ENCODE data around the gene NGB. TPM values are rescaled to one million over a fixed set of nuclear protein-coding genes. Genes with fewer than 3 reads are reported as not detected.

Gene NGB
- total and polyA plus RNA-seq, 4 experiments from 2014 or later = not detected

DNA sequence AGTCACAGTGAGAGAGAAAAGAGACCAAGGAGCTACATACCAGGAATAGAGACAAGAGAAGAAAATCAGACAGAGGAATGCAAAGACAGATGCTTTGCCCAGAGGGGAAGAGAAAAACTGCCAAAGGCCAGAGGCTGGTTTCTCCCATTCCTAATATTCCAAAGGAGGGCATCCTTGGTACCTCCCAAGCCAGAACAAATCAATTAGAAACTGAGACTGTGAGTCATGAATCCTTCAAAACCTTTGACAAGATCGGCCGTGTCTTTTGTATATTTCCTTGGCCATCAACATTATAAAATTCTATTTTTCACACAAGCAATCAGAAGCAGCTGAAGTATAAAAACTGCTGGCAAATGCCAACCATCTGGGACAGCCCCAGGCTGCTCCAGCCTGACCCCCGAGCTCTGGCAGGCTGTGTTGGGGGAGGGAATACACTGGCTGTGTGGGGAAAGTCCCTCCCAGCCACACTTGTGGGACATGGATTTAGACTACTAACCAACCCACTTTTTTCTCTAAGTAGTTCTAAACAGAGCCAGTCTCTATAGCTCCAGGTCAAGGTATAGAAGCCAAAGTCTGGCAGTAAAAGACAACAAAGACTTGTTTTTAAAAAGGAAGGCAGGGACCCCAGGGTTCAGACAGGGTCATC lies 36.0 kb upstream of the NGB start:
- H3K4me1 ChIP-seq (ENCODE audit: insufficient read depth, low read length) = no peaks in the 10 kb centered on the region
- DNase-seq = no peak
- POLR2A ChIA-PET (ENCODE audit: partially characterized antibody) = interaction anchor here (1.1 kb wide), 1 partner anchor 9 kb away, joined by 4 read pairs; no protein-coding TSS in a partner anchor
- no peak overlapping the region for H3K4me3 Mint-ChIP-seq
- no peak overlapping the region for H3K4me3 ChIP-seq (ENCODE audit: low read length in 2 of 2)
- peaks cover 0 to 2% (median 0%) of the 10 kb centered on the region in 8 donors for H3K9me3 Mint-ChIP-seq
- intact Hi-C loops (cut with micrococcal nuclease) = no loop called here
- H3K9me3 ChIP-seq (ENCODE audit: control insufficient read depth in 1 of 2, low read length in 2 of 2) = no peaks in the 10 kb centered on the region
- H3K36me3 ChIP-seq (ENCODE audit: insufficient read depth, low read length) = no peaks in the 10 kb centered on the region
- no peak overlapping the region for H3K27ac ChIP-seq (ENCODE audit: low read depth, low read length)
- H3K27me3 Mint-ChIP-seq = no peaks in the 10 kb centered on the region
- CTCF ChIA-PET (ENCODE audit: partially characterized antibody) = interaction anchor here (4.9 kb wide), 1 partner anchor 8 kb away, joined by 49 read pairs; no protein-coding TSS in a partner anchor
- no peaks in the 10 kb centered on the region for H3K27me3 ChIP-seq (ENCODE audit: insufficient read depth, low read length)
- peaks cover 6 to 12% of the 10 kb centered on the region in 2 donors for H3K36me3 Mint-ChIP-seq
- H3K4me1 Mint-ChIP-seq = no peaks in the 10 kb centered on the region
- H3K27ac Mint-ChIP-seq = no peak overlapping the region

DNA sequence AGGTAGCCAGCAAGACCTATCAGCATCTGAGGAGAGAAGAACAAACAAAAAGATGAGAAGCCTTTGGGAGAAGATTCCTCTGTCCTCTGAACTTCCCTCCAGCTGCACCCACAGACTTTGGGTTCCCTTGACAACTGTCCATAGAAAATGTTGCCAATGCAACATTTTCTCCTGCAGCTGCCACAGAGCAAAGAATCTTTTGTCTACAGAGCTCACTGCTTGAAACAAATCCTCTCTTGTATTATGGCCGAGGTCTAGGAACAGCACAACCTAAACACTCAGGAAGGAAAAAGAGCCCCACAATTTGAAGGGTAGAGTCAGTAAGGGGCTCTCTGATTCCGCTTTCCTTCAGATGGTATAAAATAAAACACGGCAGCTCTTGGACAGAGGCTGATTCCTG lies 35.4 kb upstream of the NGB start:
- H3K36me3 Mint-ChIP-seq = peaks cover 6 to 9% of the 10 kb centered on the region in 2 donors
- H3K27me3 Mint-ChIP-seq = no peaks in the 10 kb centered on the region
- H3K4me1 Mint-ChIP-seq = no peaks in the 10 kb centered on the region
- H3K4me3 ChIP-seq (ENCODE audit: low read length in 2 of 2) = no peak overlapping the region
- no peaks in the 10 kb centered on the region for H3K4me1 ChIP-seq (ENCODE audit: insufficient read depth, low read length)
- H3K27me3 ChIP-seq (ENCODE audit: insufficient read depth, low read length) = no peaks in the 10 kb centered on the region
- CTCF ChIA-PET (ENCODE audit: partially characterized antibody) = interaction anchor here (4.9 kb wide), 1 partner anchor 9 kb away, joined by 49 read pairs; no protein-coding TSS in a partner anchor
- DNase-seq = no peak
- no peak overlapping the region for H3K4me3 Mint-ChIP-seq
- POLR2A ChIA-PET (ENCODE audit: partially characterized antibody) = interaction anchor here (1.1 kb wide), 1 partner anchor 10 kb away, joined by 4 read pairs; no protein-coding TSS in a partner anchor
- H3K9me3 ChIP-seq (ENCODE audit: control insufficient read depth in 1 of 2, low read length in 2 of 2) = no peaks in the 10 kb centered on the region
- H3K9me3 Mint-ChIP-seq = peaks cover 0 to 2% (median 0%) of the 10 kb centered on the region in 8 donors
- no peak overlapping the region for H3K27ac ChIP-seq (ENCODE audit: low read depth, low read length)
- no peaks in the 10 kb centered on the region for H3K36me3 ChIP-seq (ENCODE audit: insufficient read depth, low read length)
- intact Hi-C loops (cut with micrococcal nuclease) = no loop called here
- no peak overlapping the region for H3K27ac Mint-ChIP-seq

DNA sequence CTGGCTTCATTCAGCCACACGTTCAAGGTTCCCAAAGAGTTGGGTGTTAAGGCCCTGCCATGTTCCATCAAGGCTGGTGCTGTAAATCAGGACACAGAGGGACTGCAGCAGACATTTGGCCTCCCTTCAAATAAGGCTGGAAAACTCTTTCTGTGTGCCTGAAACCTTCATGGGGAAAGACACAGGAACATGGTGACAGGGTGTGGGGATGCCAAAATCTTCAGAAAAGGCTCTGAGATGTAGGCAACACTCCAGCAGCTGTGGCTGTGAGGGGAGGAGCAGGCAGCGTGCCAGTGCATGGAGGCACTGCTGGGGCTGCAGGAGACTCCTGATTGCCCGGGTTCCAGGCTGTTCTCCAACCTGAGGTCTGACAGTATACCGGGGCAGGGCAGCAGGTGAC lies 34.7 kb upstream of the NGB start:
- ChIA-PET POLR2A (ENCODE audit: partially characterized antibody) (no interaction called here), CTCF (ENCODE audit: partially characterized antibody) (interaction anchor here (4.9 kb wide), 1 partner anchor 10 kb away, joined by 49 read pairs; no protein-coding TSS in a partner anchor)
- H3K36me3 Mint-ChIP-seq = peaks cover 6 to 7% of the 10 kb centered on the region in 2 donors
- intact Hi-C loops (cut with micrococcal nuclease) = no loop called here
- no peak for DNase-seq
- no peak overlapping the region for H3K4me3 ChIP-seq (ENCODE audit: low read length in 2 of 2)
- no peaks in the 10 kb centered on the region for H3K27me3 Mint-ChIP-seq
- H3K4me1 Mint-ChIP-seq = no peaks in the 10 kb centered on the region
- H3K4me1 ChIP-seq (ENCODE audit: insufficient read depth, low read length) = no peaks in the 10 kb centered on the region
- no peaks in the 10 kb centered on the region for H3K36me3 ChIP-seq (ENCODE audit: insufficient read depth, low read length)
- H3K4me3 Mint-ChIP-seq = no peak overlapping the region
- no peaks in the 10 kb centered on the region for H3K27me3 ChIP-seq (ENCODE audit: insufficient read depth, low read length)
- no peaks in the 10 kb centered on the region for H3K9me3 ChIP-seq (ENCODE audit: control insufficient read depth in 1 of 2, low read length in 2 of 2)
- H3K27ac ChIP-seq (ENCODE audit: low read depth, low read length) = no peak overlapping the region
- peaks cover 0 to 2% (median 0%) of the 10 kb centered on the region in 8 donors for H3K9me3 Mint-ChIP-seq
- peak overlapping the region in 1 of 7 donors; percentile 28 for H3K27ac Mint-ChIP-seq

DNA sequence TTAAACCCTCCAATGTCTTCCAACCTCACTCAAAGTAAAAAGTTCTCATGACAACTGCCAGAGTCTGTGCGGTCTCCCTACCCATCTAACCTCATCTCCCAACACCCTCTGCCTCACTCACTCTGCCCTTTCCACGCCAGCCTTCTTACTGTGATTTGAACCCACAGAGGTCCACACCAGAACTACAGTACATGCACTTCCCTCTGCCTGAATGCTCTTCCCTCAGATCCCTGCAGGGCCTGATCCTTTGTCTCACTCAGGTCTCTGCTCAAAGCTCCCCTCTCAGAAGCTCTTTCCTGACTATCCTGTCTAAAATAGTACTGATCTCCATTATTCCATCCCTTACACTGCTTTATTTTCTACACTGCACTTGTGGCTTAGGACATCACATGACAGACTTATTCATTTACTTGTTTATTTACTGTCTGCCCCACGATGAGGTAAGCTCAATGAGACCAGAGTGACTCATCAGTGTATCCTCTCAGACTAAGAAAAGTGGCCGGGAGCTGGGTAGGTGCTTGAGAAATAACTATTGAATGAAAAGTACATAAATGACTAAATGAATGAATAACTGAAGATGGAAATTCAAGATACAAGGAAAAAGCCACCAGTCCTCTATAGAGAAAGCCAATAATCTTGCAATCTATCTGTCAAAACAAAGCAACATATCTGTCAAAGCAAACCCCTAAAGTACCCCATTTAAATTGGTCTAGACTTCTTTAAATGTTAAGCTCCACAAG lies 32.6 kb upstream of the NGB start:
- H3K27me3 ChIP-seq (ENCODE audit: insufficient read depth, low read length) = no peaks in the 10 kb centered on the region
- no peak overlapping the region for H3K4me3 ChIP-seq (ENCODE audit: low read length in 2 of 2)
- H3K27me3 Mint-ChIP-seq = no peaks in the 10 kb centered on the region
- no peaks in the 10 kb centered on the region for H3K4me1 Mint-ChIP-seq
- CTCF ChIA-PET (ENCODE audit: partially characterized antibody) = interaction anchor here (4.9 kb wide), 1 partner anchor 12 kb away, joined by 49 read pairs; no protein-coding TSS in a partner anchor
- intact Hi-C loops (cut with micrococcal nuclease) = no loop called here
- peaks cover 6 to 8% of the 10 kb centered on the region in 2 donors for H3K36me3 Mint-ChIP-seq
- no peak for DNase-seq
- peaks cover 0 to 2% (median 0%) of the 10 kb centered on the region in 8 donors for H3K9me3 Mint-ChIP-seq
- H3K27ac Mint-ChIP-seq = peak overlapping the region in 1 of 7 donors; percentile 10
- H3K4me3 Mint-ChIP-seq = no peak overlapping the region
- H3K27ac ChIP-seq (ENCODE audit: low read depth, low read length) = no peak overlapping the region
- H3K4me1 ChIP-seq (ENCODE audit: insufficient read depth, low read length) = no peaks in the 10 kb centered on the region
- POLR2A ChIA-PET (ENCODE audit: partially characterized antibody) = no interaction called here
- H3K36me3 ChIP-seq (ENCODE audit: insufficient read depth, low read length) = no peaks in the 10 kb centered on the region
- H3K9me3 ChIP-seq (ENCODE audit: control insufficient read depth in 1 of 2, low read length in 2 of 2) = no peaks in the 10 kb centered on the region

DNA sequence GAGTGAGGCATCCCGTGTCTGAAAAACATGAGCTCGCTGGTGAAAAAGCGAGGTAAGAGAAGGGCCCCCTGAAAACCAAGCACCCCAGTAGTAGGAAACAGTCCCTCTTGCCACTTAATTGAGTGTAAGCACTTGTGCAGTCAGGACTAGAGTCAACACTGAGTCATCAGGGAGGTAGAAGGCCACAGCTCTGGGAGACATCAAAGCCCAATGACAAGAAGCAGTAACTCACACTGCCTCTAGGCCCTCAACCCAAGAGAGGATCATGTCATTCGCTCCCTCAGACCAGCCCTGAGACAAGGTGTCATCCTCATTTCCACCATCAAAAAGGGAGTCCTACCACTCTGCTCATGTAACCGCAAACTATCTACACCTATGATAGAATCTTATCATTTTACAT lies 31.9 kb upstream of the NGB start:
- DNase-seq = no peak
- Mint-ChIP-seq H3K4me3 (no peak overlapping the region), H3K9me3 (peaks cover 0 to 2% (median 0%) of the 10 kb centered on the region in 8 donors), H3K27me3 (no peaks in the 10 kb centered on the region), H3K36me3 (peaks cover 8 to 15% of the 10 kb centered on the region in 2 donors), H3K4me1 (no peaks in the 10 kb centered on the region), H3K27ac (no peak overlapping the region)
- intact Hi-C loops (cut with micrococcal nuclease) = no loop called here
- no peak overlapping the region for H3K27ac ChIP-seq (ENCODE audit: low read depth, low read length)
- no peaks in the 10 kb centered on the region for H3K4me1 ChIP-seq (ENCODE audit: insufficient read depth, low read length)
- ChIA-PET POLR2A (ENCODE audit: partially characterized antibody) (interaction anchor here (0.6 kb wide), 1 partner anchor 293 kb away, joined by 3 read pairs; no protein-coding TSS in a partner anchor), CTCF (ENCODE audit: partially characterized antibody) (interaction anchor here (3.0 to 4.9 kb wide), 2 partner anchors 12 to 13 kb away, joined by 23 to 49 read pairs; no protein-coding TSS in a partner anchor)
- no peaks in the 10 kb centered on the region for H3K36me3 ChIP-seq (ENCODE audit: insufficient read depth, low read length)
- no peaks in the 10 kb centered on the region for H3K9me3 ChIP-seq (ENCODE audit: control insufficient read depth in 1 of 2, low read length in 2 of 2)
- H3K27me3 ChIP-seq (ENCODE audit: insufficient read depth, low read length) = no peaks in the 10 kb centered on the region
- H3K4me3 ChIP-seq (ENCODE audit: low read length in 2 of 2) = no peak overlapping the region

DNA sequence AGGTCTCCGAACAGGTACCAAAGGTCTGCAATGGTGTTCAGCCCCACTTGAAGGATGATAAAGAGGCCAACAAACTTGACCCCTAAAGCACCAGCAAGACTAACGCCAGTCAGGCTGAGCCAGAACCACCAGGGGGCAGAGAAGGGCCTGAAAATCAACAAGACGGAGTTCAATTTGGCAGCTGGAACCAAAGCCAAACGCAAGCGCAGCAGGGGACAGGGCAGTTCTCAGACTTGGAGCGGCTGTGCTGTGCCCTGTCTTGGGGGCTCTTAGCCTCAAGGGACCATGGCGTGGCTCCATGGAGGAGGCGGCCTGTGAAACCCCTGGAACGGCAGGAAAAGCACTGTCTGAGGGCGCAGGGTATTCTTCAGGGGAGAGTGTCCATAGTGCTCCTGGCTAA lies 30.1 kb upstream of the NGB start:
- Mint-ChIP-seq H3K36me3 (peaks cover 13 to 22% of the 10 kb centered on the region in 2 donors), H3K9me3 (peaks cover 0 to 2% (median 0%) of the 10 kb centered on the region in 8 donors)
- POLR2A ChIA-PET (ENCODE audit: partially characterized antibody) = interaction anchor here (0.6 to 0.9 kb wide), 2 partner anchors 15 to 426 kb away, joined by 3 read pairs; no protein-coding TSS in a partner anchor

DNA sequence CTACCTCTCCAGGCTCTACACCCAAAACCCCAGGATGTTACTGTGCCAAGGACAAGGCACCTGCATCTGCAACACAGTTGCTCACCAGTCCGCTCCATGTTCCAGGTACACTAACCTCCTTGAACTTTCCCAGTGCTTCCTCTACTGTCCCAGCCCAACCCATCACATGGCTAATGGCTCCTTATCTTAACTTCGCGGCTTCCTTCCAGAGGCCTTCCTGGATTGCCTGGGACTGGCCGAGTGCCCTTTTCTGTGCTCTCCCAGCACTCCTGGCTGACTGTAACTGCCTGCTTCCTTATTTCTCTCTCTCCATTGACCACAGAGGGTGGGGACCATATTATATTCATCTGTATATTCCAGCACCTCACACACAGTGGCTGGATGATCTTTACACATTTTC lies 28.8 kb upstream of the NGB start:
- Mint-ChIP-seq H3K9me3 (peaks cover 0 to 2% (median 0%) of the 10 kb centered on the region in 8 donors), H3K27ac (no peak overlapping the region), H3K36me3 (peaks cover 15 to 26% of the 10 kb centered on the region in 2 donors), H3K4me1 (no peaks in the 10 kb centered on the region), H3K27me3 (no peaks in the 10 kb centered on the region), H3K4me3 (no peak overlapping the region)
- no peak overlapping the region for H3K4me3 ChIP-seq (ENCODE audit: low read length in 2 of 2)
- no peaks in the 10 kb centered on the region for H3K27me3 ChIP-seq (ENCODE audit: insufficient read depth, low read length)
- POLR2A ChIA-PET (ENCODE audit: partially characterized antibody) = no interaction called here
- intact Hi-C loops (cut with micrococcal nuclease) = no loop called here
- no peaks in the 10 kb centered on the region for H3K36me3 ChIP-seq (ENCODE audit: insufficient read depth, low read length)
- no peak for DNase-seq
- no peak overlapping the region for H3K27ac ChIP-seq (ENCODE audit: low read depth, low read length)
- no peaks in the 10 kb centered on the region for H3K9me3 ChIP-seq (ENCODE audit: control insufficient read depth in 1 of 2, low read length in 2 of 2)
- H3K4me1 ChIP-seq (ENCODE audit: insufficient read depth, low read length) = no peaks in the 10 kb centered on the region
- CTCF ChIA-PET (ENCODE audit: partially characterized antibody) = interaction anchor here (2.1 to 3.0 kb wide), 2 partner anchors 16 kb away, joined by 13 to 23 read pairs; no protein-coding TSS in a partner anchor

More for the DNA sequence above, 30.1 kb upstream of the NGB start:
- H3K36me3 ChIP-seq (ENCODE audit: insufficient read depth, low read length) = no peaks in the 10 kb centered on the region
- Mint-ChIP-seq H3K27ac (no peak overlapping the region), H3K4me1 (no peaks in the 10 kb centered on the region), H3K4me3 (no peak overlapping the region), H3K27me3 (no peaks in the 10 kb centered on the region)
- no peak overlapping the region for H3K27ac ChIP-seq (ENCODE audit: low read depth, low read length)
- H3K4me3 ChIP-seq (ENCODE audit: low read length in 2 of 2) = no peak overlapping the region
- CTCF ChIA-PET (ENCODE audit: partially characterized antibody) = interaction anchor here (1.3 to 3.0 kb wide), 2 partner anchors 9 to 15 kb away, joined by 4 to 23 read pairs; no protein-coding TSS in a partner anchor
- intact Hi-C loops (cut with micrococcal nuclease) = loop anchor here (1.0 kb wide), 1 partner anchor 15 kb away; no protein-coding TSS in a partner anchor
- H3K27me3 ChIP-seq (ENCODE audit: insufficient read depth, low read length) = no peaks in the 10 kb centered on the region
- no peaks in the 10 kb centered on the region for H3K9me3 ChIP-seq (ENCODE audit: control insufficient read depth in 1 of 2, low read length in 2 of 2)
- DNase-seq = peak; percentile 18 to 52 (median 28)
- no peaks in the 10 kb centered on the region for H3K4me1 ChIP-seq (ENCODE audit: insufficient read depth, low read length)

Data from CD4-positive, alpha-beta memory T cell (primary cell).